Measurements from ENCODE around the gene TMEM60. TPM values are rescaled to one million over a fixed set of nuclear protein-coding genes. Genes with fewer than 3 reads are reported as not detected.

The TMEM60 gene
- total and polyA plus RNA-seq, 7 donors: 5.7 to 33.0 (median 14.5) TPM

- Histone ChIP-seq H3K27ac (no peak overlapping the region), H3K36me3 (no peaks in the 10 kb centered on the region), H3K4me3 (no peak overlapping the region), H3K9me3 (peaks cover 3 to 15% (median 12%) of the 10 kb centered on the region in 4 donors), H3K27me3 (no peaks in the 10 kb centered on the region), H3K4me1 (no peaks in the 10 kb centered on the region)
- intact Hi-C loops (cut with DNase I): no loop called here
- TF ChIP-seq POLR2AphosphoS5 (IDR thresholded peaks at IDR 0.05) (no peak), EP300 (IDR thresholded peaks at IDR 0.05) (no peak), POLR2A (IDR thresholded peaks at IDR 0.05) (no peak)
- TF ChIP-seq, protein P1, sequence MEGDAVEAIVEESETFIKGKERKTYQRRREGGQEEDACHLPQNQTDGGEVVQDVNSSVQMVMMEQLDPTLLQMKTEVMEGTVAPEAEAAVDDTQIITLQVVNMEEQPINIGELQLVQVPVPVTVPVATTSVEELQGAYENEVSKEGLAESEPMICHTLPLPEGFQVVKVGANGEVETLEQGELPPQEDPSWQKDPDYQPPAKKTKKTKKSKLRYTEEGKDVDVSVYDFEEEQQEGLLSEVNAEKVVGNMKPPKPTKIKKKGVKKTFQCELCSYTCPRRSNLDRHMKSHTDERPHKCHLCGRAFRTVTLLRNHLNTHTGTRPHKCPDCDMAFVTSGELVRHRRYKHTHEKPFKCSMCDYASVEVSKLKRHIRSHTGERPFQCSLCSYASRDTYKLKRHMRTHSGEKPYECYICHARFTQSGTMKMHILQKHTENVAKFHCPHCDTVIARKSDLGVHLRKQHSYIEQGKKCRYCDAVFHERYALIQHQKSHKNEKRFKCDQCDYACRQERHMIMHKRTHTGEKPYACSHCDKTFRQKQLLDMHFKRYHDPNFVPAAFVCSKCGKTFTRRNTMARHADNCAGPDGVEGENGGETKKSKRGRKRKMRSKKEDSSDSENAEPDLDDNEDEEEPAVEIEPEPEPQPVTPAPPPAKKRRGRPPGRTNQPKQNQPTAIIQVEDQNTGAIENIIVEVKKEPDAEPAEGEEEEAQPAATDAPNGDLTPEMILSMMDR (IDR thresholded peaks at IDR 0.05): no peak
- no peak for DNase-seq
Observed at GRCh38 chr7:77819021-77819420, 20.8 kb upstream of the TMEM60 start.

DNA sequence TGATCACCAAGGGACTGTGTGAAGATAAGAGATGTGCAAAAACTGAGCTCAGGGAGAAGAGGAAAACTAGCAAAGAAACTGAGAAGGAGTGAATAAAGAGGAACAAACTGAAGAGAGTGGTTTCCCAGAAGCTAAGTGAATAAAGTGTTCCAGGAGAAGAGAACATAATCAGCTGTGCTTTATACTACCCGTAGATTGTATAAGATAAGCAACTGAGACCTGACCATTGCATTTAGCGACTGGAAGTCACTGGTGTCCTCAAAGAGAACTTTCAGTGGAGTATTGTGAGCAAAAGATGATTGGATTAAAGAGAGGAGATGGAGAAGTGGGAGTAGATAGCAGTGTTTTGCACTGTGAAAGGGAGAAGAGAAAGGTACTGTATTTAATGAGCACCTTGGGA, 14.9 kb upstream of the TMEM60 start:
- TF ChIP-seq EP300 (IDR thresholded peaks at IDR 0.05): no peak
- TF ChIP-seq POLR2AphosphoS5 (IDR thresholded peaks at IDR 0.05): no peak
- TF ChIP-seq POLR2A (IDR thresholded peaks at IDR 0.05): no peak
- TF ChIP-seq, protein P1 (IDR thresholded peaks at IDR 0.05): no peak
- H3K4me1 ChIP-seq: peaks cover 0 to 10% (median 3%) of the 10 kb centered on the region in 4 donors
- H3K27me3 ChIP-seq: no peaks in the 10 kb centered on the region
- intact Hi-C loops (cut with DNase I): no loop called here
- H3K36me3 ChIP-seq: no peaks in the 10 kb centered on the region
- no peak for DNase-seq
- 83 to 85% methylated on average over 2 of the region's 2 CpGs for WGBS, 2 donors
- H3K9me3 ChIP-seq: peaks cover 0 to 3% (median 0%) of the 10 kb centered on the region in 4 donors
- no peak overlapping the region for H3K4me3 ChIP-seq
- no peak overlapping the region for H3K27ac ChIP-seq

GRCh38 chr7:77812290-77812685, 14.1 kb upstream of the TMEM60 start:
- Histone ChIP-seq H3K27me3 (no peaks in the 10 kb centered on the region), H3K27ac (peak overlapping the region in 1 of 4 donors; percentile 18)
- intact Hi-C loops (cut with DNase I): no loop called here

DNA sequence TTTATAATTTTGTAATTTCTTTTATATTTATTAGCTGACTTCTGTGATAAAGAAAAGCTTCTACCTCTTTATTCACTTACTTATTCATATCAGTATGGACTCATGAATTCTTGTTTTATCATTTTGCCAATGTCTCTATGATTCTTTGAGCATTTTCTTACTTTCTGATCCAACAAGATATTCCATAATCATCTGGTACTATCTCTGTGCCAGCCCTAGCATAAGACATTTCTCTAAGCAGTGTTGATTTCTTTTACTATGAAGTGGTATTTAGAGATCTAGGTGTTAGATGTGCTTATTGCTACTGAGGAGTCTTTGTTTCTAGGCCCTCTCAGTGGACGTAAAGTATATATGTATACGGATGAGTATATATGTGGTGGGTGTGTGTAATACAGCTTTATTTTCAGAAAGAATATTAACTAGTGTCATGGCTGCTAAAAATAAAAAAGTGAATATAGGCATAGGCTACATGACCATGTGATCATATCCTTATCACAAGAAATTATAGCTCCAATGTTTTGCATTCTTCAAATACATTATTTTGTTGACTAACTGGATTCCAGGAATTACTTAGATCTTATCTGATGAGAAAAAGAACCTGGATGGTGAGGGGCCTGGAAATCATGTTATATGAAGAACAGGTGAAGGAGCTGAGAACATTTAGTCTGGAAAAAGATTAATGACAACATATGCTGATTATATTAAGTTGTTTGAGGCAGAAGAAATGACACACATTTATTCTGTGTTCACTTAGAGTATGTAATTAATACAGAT, 13.5 kb upstream of the TMEM60 start:
- H3K36me3 ChIP-seq: no peaks in the 10 kb centered on the region
- no peak for DNase-seq
- H3K4me1 ChIP-seq: peaks cover 0 to 10% (median 3%) of the 10 kb centered on the region in 4 donors
- H3K27ac ChIP-seq: peak overlapping the region in 1 of 4 donors; percentile 18
- intact Hi-C loops (cut with DNase I): no loop called here
- peaks cover 0 to 3% (median 3%) of the 10 kb centered on the region in 4 donors for H3K9me3 ChIP-seq
- 95 to 97% methylated on average over 2 of the region's 2 CpGs for WGBS, 2 donors
- no peaks in the 10 kb centered on the region for H3K27me3 ChIP-seq
- no peak for TF ChIP-seq POLR2AphosphoS5 (IDR thresholded peaks at IDR 0.05)
- TF ChIP-seq, protein P1 (IDR thresholded peaks at IDR 0.05): no peak
- no peak for TF ChIP-seq EP300 (IDR thresholded peaks at IDR 0.05)
- H3K4me3 ChIP-seq: no peak overlapping the region

More at GRCh38 chr7:77812290-77812685, 14.1 kb upstream of the TMEM60 start:
- no peak overlapping the region for H3K4me3 ChIP-seq
- TF ChIP-seq, protein P1 (IDR thresholded peaks at IDR 0.05): no peak
- TF ChIP-seq POLR2A (IDR thresholded peaks at IDR 0.05): no peak
- no peak for TF ChIP-seq POLR2AphosphoS5 (IDR thresholded peaks at IDR 0.05)
- no peak for TF ChIP-seq EP300 (IDR thresholded peaks at IDR 0.05)
- H3K36me3 ChIP-seq: no peaks in the 10 kb centered on the region
- H3K9me3 ChIP-seq: peaks cover 0 to 3% (median 0%) of the 10 kb centered on the region in 4 donors
- peaks cover 0 to 10% (median 3%) of the 10 kb centered on the region in 4 donors for H3K4me1 ChIP-seq
- DNase-seq: no peak
- 90% methylated on average over 1 of the region's 1 CpG for WGBS, 2 donors

Data from sigmoid colon (tissue), 7 donors.